ENCODE measurements around the gene GSS.

DNA sequence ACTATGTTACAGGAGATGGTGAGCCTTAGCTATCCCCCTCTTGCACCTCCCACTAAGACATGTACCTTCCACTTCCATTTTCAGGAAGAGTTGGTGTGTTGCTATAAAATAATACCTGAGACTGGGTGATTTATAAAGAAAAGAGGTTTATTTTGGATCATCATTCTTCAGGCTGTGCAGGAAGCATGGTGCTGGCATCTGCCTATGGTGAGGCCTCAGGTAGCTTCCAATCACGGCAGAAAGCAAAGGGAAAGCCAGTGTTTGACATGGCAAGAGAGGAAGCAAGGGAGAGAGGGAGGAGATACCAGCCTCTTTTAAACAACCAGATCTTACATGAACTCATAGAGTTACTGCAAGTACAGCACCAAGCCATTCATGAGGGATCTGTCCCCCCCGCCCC lies 32.2 kb downstream of the GSS start:
- TF ChIP-seq, protein P1, sequence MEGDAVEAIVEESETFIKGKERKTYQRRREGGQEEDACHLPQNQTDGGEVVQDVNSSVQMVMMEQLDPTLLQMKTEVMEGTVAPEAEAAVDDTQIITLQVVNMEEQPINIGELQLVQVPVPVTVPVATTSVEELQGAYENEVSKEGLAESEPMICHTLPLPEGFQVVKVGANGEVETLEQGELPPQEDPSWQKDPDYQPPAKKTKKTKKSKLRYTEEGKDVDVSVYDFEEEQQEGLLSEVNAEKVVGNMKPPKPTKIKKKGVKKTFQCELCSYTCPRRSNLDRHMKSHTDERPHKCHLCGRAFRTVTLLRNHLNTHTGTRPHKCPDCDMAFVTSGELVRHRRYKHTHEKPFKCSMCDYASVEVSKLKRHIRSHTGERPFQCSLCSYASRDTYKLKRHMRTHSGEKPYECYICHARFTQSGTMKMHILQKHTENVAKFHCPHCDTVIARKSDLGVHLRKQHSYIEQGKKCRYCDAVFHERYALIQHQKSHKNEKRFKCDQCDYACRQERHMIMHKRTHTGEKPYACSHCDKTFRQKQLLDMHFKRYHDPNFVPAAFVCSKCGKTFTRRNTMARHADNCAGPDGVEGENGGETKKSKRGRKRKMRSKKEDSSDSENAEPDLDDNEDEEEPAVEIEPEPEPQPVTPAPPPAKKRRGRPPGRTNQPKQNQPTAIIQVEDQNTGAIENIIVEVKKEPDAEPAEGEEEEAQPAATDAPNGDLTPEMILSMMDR (IDR thresholded peaks at IDR 0.05 in 4 of 5, conservative IDR thresholded peaks at IDR 0.05 in 1 of 5) = no peak
- no peak for TF ChIP-seq POLR2A (IDR thresholded peaks at IDR 0.05)
